GM19099 (cell line): ENCODE results near the gene GAPVD1.

Source experiments
- POLR2A ChIP-seq: IDR thresholded peaks from 3 replicates; pipeline ENCODE4 v1.6.1; 2011; ENCODE audit warnings: low read depth; ENCODE audit not compliant: insufficient read length; ENCODE audit errors: extremely low read depth

The GAPVD1 gene

DNA sequence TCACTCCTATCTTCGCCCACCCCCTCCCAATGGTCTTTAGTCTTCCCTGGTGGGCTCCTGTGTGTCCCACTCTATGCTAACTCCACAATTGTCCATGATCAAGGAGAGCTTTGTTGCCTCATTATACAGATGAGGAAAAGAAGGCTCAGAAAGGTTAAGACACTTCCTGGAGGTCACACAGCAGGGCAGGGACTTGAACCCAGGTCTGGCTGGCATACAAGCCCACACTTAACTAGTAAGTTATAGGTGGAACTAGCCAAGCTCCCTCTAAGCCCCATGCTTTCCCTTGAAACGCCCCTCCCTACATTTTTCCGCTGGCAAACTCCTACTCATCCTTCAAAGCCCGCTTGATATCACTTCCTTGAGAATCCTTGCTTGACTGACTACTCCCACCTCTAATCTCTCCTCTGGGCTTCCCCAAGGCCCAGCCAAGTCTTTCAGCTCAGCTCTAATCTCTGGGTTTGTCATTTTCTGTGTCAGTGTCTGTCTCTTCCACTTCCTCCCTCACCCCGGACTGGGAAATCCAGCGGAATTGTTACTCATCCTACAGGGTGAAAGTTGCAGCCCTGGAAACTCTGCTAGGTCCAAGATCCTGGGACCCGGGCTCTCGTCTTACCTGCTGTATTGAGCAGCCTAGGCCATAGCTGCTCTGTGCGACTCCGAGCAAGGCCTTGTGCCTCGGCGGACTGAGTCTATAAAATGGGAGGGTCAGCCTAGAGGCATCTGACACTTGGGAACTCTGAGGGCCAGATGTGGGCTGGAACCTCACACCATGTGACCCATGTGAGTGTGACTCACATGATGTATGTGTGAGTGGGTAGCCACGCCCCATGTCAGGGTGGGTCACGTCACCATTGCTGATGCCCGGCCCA lies 144.5 kb downstream of the GAPVD1 start:
- no peak for TF ChIP-seq POLR2A

DNA sequence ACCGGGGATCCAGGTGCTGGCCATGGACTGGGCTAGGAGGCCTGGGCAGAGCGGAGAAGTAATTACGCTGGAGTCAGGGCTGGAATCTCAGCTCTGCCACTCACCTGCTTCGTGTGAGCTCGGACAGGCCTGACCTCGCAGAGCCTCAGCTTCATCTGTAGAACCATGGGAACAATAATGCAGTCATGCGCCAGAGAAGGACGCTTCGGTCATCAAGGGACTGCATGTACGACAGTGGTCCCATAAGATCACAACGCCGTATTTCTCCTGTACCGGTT lies 145.1 kb downstream of the GAPVD1 start:
- no peak for TF ChIP-seq POLR2A

DNA sequence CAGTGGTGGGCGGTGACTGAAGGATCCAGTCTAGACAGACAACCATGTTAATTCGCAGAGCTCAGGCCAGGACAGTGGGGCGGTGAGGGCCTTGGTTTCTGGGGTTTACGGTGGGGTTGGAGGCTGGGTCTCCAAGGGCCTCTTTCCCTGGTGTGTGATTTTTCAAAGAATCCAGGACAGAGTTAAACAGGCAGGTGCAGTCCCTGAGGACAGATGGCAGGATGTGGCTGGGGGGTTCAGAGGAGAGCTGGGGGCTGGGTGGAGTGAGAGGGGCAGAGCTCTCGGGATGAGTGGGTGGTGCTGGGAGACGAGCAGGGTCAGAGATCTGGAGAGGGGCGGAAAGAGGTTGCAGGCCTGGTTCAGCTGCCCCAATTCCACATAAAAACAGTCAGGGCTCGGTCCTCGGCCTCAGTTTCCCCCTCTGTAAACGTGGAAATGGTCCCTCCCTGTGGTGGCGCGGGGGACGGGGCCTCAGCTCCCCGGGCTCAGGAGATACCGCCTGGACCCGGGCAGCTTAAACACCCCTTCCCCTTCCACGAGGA lies 145.9 kb downstream of the GAPVD1 start:
- no peak for TF ChIP-seq POLR2A

DNA sequence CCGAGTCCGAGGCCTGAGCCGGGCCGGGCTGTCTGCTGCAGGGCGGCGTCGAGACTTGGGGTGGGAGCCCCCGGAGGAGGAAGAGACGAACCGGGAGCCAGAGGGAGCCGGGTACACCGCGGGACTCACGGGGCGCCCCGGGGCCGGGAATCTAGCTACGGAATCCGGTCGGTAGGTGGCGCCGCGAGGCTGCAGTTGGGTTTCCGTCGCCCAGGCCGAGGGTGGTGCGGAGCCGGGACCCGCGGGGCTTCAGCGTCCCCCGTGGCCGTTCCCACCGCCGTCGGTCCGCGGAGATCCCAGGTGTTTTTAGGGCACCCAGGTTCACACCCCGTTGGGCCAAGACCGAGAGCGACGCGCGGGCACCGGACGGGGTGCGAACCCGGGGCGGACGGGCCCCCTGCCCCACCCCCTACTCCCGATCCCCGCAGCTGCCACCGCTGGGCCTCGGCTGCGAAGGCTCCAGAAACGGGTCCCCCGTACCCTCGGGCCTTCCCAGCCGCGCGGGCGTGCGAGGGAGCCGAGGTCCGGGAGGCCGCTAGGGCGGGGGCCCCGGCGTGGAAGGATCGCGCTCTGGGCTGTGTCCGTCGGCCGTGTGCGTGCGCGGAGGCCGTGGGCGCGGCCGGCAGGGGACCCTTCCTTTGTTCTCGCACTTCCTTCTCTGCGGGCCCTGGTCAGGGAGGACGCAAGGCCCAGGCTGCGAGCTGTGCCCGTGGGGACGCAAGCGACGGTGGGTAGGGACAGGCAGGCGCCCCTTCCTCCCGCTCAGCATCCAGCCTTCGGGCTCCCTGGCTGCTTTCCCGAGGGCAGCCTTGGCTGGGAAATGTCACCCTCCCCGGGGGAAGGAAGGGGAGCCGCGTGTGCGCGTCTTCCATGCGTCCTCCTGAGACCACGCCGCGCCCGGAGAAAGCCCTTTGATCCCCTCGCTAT lies 146.6 kb downstream of the GAPVD1 start:
- TF ChIP-seq POLR2A, result no peak

DNA sequence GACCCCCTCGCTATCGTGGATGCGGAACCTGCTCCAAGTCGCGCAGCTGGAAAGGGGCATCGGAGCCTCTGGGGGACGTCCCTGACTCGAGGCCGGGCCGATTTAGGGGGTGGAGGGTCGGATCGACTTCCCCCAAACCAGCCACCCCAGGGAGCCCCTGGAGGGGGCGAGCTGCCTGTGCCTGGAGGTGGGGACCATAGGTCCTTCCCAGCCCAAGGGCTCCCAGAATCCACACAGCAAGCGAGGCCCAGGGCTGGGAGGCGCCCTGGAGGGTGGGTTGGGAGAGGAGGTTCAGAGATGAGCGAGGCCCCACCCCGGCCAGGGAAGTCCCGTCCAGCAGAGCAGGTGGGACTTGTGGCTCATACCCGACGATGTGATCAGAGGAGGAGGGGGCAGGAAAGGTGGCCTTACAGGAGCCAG lies 147.6 kb downstream of the GAPVD1 start:
- no peak for TF ChIP-seq POLR2A

DNA sequence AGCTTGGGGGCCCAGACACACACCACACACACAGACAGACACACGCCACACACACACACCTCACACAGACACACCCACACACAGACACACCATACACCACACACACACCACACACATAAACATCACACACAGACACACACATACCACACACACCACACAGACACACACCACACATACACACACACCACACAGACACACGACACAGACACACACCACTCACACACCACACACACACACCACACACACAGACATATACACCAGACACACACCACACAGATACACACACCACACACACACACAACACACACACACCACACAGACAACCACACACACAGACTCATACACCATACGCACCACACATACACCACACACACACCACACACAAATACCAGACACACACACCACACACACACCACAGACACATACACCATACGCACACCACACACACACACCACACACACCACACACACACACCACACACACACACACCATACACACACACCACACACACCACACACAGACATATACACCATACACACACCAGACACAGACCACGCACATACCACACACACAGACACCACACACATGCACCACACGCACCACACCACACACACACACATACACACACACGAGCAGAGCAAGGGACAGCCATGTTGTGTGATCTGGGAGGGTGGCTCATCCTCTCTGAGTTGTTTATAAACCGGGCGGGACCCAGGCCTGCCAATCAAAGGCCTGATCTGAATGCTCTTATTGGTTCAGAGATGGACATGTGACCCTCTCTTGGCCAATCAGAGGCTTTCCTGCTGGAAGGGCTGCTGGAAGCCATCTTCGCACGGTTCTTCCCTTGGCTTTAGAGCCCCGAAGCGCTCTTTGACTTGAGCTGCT lies 148.3 kb downstream of the GAPVD1 start:
- no peak for TF ChIP-seq POLR2A

DNA sequence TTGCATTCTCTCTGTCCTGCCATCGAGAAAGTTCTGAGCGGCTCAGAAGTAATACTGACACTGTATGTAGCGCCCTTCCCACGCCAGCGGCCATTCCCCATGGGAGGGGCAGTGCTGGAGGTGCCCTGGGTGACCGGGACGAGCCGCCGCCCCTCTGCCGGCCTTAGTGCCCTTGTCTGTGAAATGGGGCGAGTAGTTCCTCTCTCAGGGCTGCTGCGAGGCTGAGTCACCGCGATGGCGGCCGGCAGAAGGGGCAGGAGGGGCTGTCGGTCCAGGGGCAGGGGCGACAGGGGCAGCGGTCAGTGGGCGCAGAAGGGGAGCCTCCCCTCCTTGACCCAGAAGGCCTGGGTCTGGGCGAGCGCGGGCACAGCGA lies 148.9 kb downstream of the GAPVD1 start:
- no peak for TF ChIP-seq POLR2A

DNA sequence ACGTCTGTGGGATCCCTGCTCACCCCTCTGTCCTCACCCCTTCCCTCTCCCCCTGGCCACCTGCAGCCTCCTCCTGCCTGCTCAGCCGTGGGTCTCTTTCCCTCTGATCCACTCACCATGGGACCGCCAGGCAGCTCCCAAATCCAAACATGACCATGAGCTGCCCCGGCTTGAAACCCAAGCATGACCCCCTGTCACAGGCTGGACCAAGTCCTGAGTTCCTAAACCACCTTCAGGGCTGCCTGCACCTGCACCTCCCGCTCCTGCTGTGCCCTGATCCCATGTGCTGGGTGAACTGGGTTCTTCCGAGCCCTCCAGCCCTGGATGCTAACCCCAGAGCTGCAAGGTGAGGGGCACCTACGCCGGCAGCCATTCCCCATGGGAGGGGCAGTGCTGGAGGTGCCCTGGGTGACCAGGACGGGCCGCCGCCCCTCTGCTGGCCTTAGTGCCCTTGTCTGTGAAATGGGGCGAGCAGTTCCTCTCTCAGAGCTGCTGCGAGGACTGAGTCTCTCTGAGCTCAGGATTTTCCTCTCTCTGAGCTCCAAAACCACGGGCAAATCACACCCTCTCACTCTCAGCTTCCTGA lies 149.6 kb downstream of the GAPVD1 start:
- no peak for TF ChIP-seq POLR2A

DNA sequence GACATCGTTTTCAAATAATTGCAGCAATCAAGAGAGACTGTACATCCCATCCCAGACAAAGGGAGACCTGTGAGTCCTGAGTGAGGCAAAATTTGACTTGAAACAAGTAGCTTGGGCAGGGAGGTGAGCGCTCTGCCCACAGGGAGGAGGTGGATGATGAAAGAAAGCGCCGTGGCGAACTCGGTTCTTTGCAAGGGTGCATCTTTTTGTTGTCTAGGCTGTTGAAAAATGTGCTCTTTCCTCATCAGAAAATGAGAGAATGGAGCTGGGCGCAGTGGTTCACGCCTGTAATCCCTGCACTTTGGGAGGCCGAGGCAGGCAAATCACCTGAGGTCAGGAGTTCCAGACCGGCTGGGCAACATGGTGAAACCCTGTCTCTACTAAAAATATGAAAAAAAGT lies 150.5 kb downstream of the GAPVD1 start:
- TF ChIP-seq POLR2A, result no peak

DNA sequence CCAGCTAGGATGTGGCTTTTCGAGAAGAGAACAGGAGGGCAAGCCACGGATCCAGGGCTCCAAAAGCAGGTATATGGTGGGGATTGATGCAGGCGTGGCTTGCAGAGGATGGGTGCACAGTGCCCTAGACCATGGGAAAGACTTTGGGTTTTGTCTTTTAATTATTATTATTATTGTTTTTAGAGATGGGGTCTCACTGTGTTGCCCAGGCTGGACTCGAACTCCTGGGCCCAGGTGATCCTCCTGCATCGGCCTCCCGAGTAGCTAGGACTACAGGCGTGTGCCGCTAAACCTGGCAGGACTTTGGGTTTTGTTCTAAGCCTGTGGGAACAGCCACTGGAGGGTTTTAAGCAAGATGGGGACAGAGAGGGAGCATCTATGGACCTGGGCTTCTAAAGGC lies 152.0 kb downstream of the GAPVD1 start:
- TF ChIP-seq POLR2A, result no peak

DNA sequence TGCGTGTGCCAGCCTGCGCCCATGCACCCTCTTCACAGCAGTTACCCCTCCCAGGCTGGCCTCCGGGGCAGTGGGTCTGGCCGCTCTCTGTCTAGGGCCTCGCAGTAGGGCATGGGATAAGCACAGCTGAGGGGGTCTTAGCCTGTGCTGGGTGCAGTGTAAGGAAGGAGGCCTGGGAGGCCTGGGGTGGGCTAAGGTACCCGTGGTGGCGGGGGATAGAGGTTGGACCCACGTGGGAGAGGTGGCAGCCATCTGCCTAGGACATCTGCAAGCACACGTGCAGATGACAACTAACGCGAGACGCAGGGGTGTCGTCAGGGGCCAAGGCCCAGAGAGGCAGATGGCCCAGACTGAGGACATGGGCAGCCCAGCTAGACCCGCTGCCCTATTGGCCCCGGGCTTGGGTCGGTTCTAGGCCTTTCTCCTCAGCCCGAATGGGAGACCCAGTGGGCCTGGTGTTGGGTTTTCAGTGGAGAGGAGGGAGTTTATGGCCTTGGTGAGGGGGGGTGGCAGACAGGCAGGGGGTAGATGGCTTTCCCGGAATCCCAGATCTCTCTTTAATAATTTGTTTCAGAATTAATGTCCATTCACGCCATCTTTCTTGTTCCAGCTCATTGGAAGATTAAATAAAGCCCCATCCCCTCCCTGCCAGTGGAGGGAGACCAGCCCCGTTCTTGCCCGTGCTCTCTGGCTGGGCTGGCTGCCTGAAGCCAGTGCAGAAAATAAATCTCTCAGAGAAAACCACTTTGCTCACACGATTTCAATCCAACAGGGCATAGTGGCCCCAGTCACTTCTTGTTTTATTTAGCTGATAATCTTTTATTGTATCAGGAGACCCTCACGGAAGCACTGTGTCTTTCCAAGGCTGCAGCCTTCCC lies 154.2 kb downstream of the GAPVD1 start:
- TF ChIP-seq POLR2A, result no peak

DNA sequence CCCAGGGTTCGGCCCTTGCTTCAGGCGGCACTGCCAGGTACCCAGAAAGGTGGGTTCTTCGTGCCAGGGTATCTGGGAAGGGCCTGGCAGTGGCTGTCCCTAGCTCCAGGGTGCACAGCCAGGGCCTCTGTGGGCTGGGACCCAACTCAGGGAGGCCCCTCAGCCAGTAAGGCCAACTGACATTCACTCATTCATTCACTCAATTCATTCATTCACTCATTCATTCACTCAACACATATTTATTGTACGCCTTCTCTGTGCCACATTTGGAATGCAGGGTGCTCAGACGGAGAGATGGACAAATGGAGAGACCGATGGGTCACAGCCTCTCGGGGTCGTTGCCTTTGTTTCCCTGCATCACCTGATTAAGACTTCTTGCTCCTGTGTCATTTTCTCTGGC lies 154.9 kb downstream of the GAPVD1 start:
- no peak for TF ChIP-seq POLR2A
